ENCODE results near the gene PRR13.
"Not testable (repeated sequence)": the region's sequence is repeated elsewhere in the genome, so short reads cannot be mapped to it uniquely, and the experiment has no call there.

Gene PRR13

DNA sequence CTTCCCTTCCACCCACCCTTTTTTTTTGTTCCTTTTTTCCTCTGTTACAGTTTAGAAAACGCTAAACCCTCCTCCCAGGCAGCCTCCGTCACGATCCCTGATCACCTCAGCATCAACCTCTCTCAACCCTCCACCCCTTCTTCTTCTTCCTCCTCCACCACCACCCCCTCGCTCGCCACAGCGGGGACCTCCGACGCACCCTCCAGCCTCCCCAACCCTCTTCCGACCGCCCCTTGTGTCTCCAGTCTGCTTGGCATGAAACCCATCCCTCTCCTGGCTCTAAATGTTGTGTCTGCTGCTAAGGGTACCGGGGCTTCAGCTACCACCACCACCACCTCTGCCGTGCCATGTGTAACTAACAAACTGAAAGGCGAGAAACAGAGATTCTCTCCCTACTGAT lies 33.3 kb downstream of the PRR13 start:
- Histone ChIP-seq H3K36me3 (ENCODE audit: control insufficient read depth, insufficient read depth, low read length, severe bottlenecking) (peaks cover 94% of the 10 kb centered on the region), H3K9me3 (ENCODE audit: control insufficient read depth, low read length) (no peaks in the 10 kb centered on the region), H3K4me3 (ENCODE audit: low read length) (no peak overlapping the region), H3K9ac (ENCODE audit: low read length) (peak overlapping the region; percentile 30), H3K27me3 (replicated peaks; ENCODE audit: control insufficient read depth, insufficient read depth, low read length) (no peaks in the 10 kb centered on the region), H3K4me1 (ENCODE audit: control insufficient read depth, insufficient read depth, low read length) (peaks cover 75% of the 10 kb centered on the region)
- DNase-seq (ENCODE audit: low read depth): no peak

DNA sequence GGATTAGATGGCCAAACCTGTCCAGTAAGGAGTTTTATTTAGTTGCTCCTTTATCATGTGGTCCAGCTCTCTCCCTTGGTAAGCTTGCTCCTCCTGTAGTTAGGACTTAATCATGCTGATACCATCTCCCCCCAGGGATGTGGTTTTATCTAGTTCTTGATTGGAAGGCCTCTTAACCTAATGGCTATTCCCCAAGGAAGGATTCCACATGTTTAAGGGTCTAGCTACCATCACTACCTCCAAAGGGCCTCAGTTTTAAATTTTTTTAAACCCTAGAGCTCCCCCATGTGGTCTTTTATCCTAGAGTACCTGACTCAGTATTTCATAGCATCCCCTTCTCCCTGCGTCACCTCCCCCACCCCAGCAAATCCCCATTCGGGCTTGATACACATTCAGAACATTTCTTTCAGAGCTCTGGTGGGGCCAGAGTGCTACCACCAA lies 35.3 kb downstream of the PRR13 start:
- Histone ChIP-seq H3K9me3 (ENCODE audit: control insufficient read depth, low read length) (no peaks in the 10 kb centered on the region), H3K9ac (ENCODE audit: low read length) (peak overlapping the region; percentile 60), H3K4me3 (ENCODE audit: low read length) (no peak overlapping the region), H3K4me1 (ENCODE audit: control insufficient read depth, insufficient read depth, low read length) (peaks cover 84% of the 10 kb centered on the region), H3K36me3 (ENCODE audit: control insufficient read depth, insufficient read depth, low read length, severe bottlenecking) (peaks cover 87% of the 10 kb centered on the region), H3K27me3 (replicated peaks; ENCODE audit: control insufficient read depth, insufficient read depth, low read length) (no peaks in the 10 kb centered on the region)
- DNase-seq (ENCODE audit: low read depth): peak; percentile 54

GRCh38 chr12:53478865-53479264 lies 37.3 kb downstream of the PRR13 start:
- no peak overlapping the region for H3K4me3 ChIP-seq (ENCODE audit: low read length)
- H3K27me3 ChIP-seq (replicated peaks; ENCODE audit: control insufficient read depth, insufficient read depth, low read length): no peaks in the 10 kb centered on the region
- H3K9me3 ChIP-seq (ENCODE audit: control insufficient read depth, low read length): no peaks in the 10 kb centered on the region
- no peak for DNase-seq (ENCODE audit: low read depth)
- H3K36me3 ChIP-seq (ENCODE audit: control insufficient read depth, insufficient read depth, low read length, severe bottlenecking): peaks cover 86% of the 10 kb centered on the region
- peaks cover 68% of the 10 kb centered on the region for H3K4me1 ChIP-seq (ENCODE audit: control insufficient read depth, insufficient read depth, low read length)
- peak overlapping the region; percentile 29 for H3K9ac ChIP-seq (ENCODE audit: low read length)

DNA sequence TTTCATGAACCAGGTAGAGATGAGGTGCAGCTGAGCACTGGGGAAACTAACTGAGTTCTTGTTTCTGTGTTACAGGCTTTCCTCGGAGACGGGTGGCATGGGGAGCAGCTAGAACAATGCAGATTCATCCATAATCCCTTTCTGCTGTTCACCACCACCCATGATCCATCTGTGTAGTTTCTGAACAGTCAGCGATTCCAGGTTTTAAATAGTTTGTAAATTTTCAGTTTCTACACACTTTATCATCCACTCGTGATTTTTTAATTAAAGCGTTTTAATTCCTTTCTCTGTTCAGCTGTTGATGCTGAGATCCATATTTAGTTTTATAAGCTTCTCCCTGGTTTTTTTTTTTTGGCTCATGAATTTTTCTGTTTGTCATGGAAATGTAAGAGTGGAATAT lies 37.8 kb downstream of the PRR13 start:
- peaks cover 64% of the 10 kb centered on the region for H3K4me1 ChIP-seq (ENCODE audit: control insufficient read depth, insufficient read depth, low read length)
- no peaks in the 10 kb centered on the region for H3K9me3 ChIP-seq (ENCODE audit: control insufficient read depth, low read length)
- no peak for DNase-seq (ENCODE audit: low read depth)
- no peak overlapping the region for H3K4me3 ChIP-seq (ENCODE audit: low read length)
- no peaks in the 10 kb centered on the region for H3K27me3 ChIP-seq (replicated peaks; ENCODE audit: control insufficient read depth, insufficient read depth, low read length)
- peaks cover 82% of the 10 kb centered on the region for H3K36me3 ChIP-seq (ENCODE audit: control insufficient read depth, insufficient read depth, low read length, severe bottlenecking)
- no peak overlapping the region for H3K9ac ChIP-seq (ENCODE audit: low read length)

- H3K36me3 ChIP-seq (ENCODE audit: control insufficient read depth, insufficient read depth, low read length, severe bottlenecking): peaks cover 76% of the 10 kb centered on the region
These were observed 39.2 kb downstream of the PRR13 start for GRCh38 chr12:53480491-53481442.

DNA sequence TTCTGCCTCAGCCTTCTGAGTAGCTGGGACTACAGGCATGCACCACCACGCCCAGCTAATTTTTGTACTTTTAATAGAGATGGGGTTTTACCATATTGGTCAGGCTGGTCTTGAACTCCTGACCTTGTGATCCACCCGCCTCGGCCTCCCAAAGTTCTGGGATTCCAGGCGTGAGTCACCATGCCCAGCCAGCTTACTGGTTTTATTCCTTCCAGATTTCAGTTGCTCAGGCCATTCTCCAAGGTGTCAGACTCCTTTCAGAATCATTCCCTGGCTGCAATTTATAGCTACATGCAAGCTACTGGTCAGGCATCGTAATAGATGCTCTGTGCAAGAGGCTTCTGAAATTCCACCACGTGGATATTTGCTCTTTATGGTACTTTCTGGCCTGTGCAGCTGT lies 39.9 kb downstream of the PRR13 start:
- H3K36me3 ChIP-seq (ENCODE audit: control insufficient read depth, insufficient read depth, low read length, severe bottlenecking): peaks cover 75% of the 10 kb centered on the region
- not testable (repeated sequence) for H3K4me3 ChIP-seq (ENCODE audit: low read length); H3K9ac ChIP-seq (ENCODE audit: low read length); H3K9me3 ChIP-seq (ENCODE audit: control insufficient read depth, low read length); H3K27me3 ChIP-seq (replicated peaks; ENCODE audit: control insufficient read depth, insufficient read depth, low read length)
- H3K4me1 ChIP-seq (ENCODE audit: control insufficient read depth, insufficient read depth, low read length): peaks cover 46% of the 10 kb centered on the region
- DNase-seq (ENCODE audit: low read depth): peak; percentile 60

More at GRCh38 chr12:53480491-53481442, 39.2 kb downstream of the PRR13 start:
- H3K4me1 ChIP-seq (ENCODE audit: control insufficient read depth, insufficient read depth, low read length): peaks cover 53% of the 10 kb centered on the region
- no peaks in the 10 kb centered on the region for H3K27me3 ChIP-seq (replicated peaks; ENCODE audit: control insufficient read depth, insufficient read depth, low read length)
- DNase-seq (ENCODE audit: low read depth): peak; percentile 22
- H3K4me3 ChIP-seq (ENCODE audit: low read length): no peak overlapping the region
- no peaks in the 10 kb centered on the region for H3K9me3 ChIP-seq (ENCODE audit: control insufficient read depth, low read length)
- peak overlapping the region; percentile 52 for H3K9ac ChIP-seq (ENCODE audit: low read length)

DNA sequence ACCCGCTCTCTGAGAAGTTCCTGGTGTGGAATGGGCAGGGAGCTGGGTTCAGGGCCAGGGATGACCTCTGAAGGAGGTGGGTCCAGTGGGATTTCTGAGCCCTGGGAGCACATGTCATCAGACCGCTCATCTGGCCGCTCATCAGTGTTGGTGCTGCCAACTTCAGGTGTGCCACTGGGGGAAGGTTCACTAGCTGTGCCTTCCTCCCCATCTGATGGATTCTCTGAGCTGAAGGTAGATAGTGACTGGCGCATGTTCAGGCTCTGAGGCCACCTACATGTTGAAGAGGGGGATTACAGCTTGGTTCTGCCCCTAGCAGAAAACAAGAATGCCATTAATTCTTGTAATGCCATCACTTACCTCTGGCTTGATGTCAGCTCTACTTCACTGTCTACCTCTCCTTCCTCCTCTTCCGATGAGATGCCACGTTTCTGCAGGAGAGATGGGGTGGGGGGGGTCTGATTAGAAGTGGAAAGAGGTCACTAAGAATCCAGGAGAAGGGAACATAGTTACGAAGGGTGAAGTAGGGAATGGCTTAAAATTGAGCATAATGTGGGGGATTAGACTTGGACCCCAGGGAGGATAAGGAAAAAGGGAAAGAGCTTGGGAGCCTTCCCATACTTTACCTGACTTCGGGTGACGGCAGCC lies 40.5 kb downstream of the PRR13 start:
- H3K4me3 ChIP-seq (ENCODE audit: low read length): no peak overlapping the region
- peaks cover 40% of the 10 kb centered on the region for H3K4me1 ChIP-seq (ENCODE audit: control insufficient read depth, insufficient read depth, low read length)
- no peak for DNase-seq (ENCODE audit: low read depth)
- H3K27me3 ChIP-seq (replicated peaks; ENCODE audit: control insufficient read depth, insufficient read depth, low read length): no peaks in the 10 kb centered on the region
- H3K9me3 ChIP-seq (ENCODE audit: control insufficient read depth, low read length): no peaks in the 10 kb centered on the region
- H3K36me3 ChIP-seq (ENCODE audit: control insufficient read depth, insufficient read depth, low read length, severe bottlenecking): peaks cover 69% of the 10 kb centered on the region
- H3K9ac ChIP-seq (ENCODE audit: low read length): no peak overlapping the region

DNA sequence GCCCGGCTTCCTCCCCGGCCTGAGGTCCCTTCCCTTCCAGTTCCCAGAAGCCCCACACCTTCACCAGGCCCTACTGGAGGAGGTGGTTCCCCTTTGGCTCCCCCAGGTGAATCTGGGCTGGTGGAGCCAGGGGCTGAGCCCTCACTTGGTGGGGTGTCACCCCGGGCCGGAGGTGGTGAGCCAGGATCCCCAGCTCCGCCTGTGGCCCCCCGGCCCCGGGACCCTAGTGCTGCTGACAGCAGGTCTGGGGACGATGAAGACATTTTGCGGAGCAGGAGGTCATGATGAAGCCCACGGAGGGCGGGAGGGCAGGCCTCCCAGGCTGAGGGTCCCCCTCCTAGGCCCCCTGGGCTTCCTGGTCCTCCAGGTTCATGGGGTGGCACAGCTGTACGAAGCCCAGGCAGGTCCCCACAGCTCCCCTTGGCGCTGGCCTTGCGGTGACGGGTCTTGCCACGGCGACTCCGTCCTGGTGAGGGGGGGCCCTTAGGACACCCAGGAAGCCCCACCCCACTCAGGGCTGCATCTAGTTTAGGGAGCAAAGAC lies 41.2 kb downstream of the PRR13 start:
- H3K4me1 ChIP-seq (ENCODE audit: control insufficient read depth, insufficient read depth, low read length): peaks cover 37% of the 10 kb centered on the region
- H3K36me3 ChIP-seq (ENCODE audit: control insufficient read depth, insufficient read depth, low read length, severe bottlenecking): peaks cover 64% of the 10 kb centered on the region
- H3K27me3 ChIP-seq (replicated peaks; ENCODE audit: control insufficient read depth, insufficient read depth, low read length): no peaks in the 10 kb centered on the region
- no peak overlapping the region for H3K4me3 ChIP-seq (ENCODE audit: low read length)
- DNase-seq (ENCODE audit: low read depth): no peak
- H3K9ac ChIP-seq (ENCODE audit: low read length): no peak overlapping the region
- no peaks in the 10 kb centered on the region for H3K9me3 ChIP-seq (ENCODE audit: control insufficient read depth, low read length)

DNA sequence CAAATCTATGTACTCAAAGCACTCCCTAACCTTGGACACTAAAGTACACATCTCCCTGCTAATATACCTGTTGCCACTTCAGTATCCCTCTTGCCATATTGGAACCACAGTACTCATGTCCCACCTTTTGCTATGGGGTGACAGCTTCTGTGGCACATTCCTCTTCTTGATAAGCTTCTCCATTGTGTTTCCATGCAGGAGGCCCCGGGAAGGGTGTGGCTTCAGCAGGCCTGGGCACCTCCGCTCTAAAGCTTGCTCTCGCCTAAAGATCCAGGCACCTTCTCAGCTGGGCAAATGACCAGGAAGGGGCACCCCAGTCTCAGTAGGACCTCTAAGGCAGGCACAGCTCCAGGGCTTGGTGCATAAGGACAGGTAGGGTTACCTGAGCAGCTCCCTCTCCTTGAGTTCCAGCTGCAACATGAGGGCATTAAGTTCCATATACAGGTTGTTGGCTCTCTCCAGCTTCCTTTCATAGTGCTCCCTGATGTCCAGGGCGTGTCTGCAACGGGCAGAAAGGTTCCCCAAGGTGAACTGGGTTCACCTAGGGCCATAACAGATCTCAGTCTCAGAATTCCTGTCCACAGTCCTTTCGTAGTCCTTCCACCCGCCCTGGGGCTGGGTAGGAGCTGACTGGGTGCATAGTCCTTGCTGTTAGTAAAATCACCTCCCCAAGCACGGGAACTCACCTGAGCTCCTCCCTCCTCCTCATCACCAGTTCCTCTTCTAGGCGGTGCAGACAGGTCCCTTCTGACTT lies 41.9 kb downstream of the PRR13 start:
- no peak overlapping the region for H3K4me3 ChIP-seq (ENCODE audit: low read length)
- H3K9me3 ChIP-seq (ENCODE audit: control insufficient read depth, low read length): no peaks in the 10 kb centered on the region
- peaks cover 29% of the 10 kb centered on the region for H3K4me1 ChIP-seq (ENCODE audit: control insufficient read depth, insufficient read depth, low read length)
- H3K27me3 ChIP-seq (replicated peaks; ENCODE audit: control insufficient read depth, insufficient read depth, low read length): no peaks in the 10 kb centered on the region
- H3K9ac ChIP-seq (ENCODE audit: low read length): no peak overlapping the region
- H3K36me3 ChIP-seq (ENCODE audit: control insufficient read depth, insufficient read depth, low read length, severe bottlenecking): peaks cover 59% of the 10 kb centered on the region
- no peak for DNase-seq (ENCODE audit: low read depth)

DNA sequence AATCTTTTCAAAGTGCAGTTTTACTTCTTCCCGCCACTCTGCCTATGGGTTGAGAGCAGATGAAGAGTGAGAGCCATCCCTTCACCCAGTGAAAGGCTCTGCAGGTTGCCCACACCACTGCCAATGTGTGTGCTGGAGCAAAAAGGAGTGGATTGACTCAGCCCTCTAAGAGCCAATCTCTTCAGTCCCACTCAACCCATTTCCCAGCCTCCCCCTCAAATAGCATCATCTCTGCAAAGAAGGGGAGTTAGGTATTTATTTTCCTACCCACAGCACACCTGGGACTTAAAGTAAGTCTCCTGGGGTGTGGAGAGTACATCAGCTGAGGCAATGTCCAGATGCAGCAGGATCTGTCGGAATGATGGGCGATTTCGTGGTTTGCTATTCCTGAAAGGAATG lies 42.4 kb downstream of the PRR13 start:
- no peak for DNase-seq (ENCODE audit: low read depth)
- Histone ChIP-seq H3K4me3 (ENCODE audit: low read length) (no peak overlapping the region), H3K9me3 (ENCODE audit: control insufficient read depth, low read length) (no peaks in the 10 kb centered on the region), H3K36me3 (ENCODE audit: control insufficient read depth, insufficient read depth, low read length, severe bottlenecking) (peaks cover 53% of the 10 kb centered on the region), H3K27me3 (replicated peaks; ENCODE audit: control insufficient read depth, insufficient read depth, low read length) (no peaks in the 10 kb centered on the region), H3K4me1 (ENCODE audit: control insufficient read depth, insufficient read depth, low read length) (peaks cover 24% of the 10 kb centered on the region), H3K9ac (ENCODE audit: low read length) (no peak overlapping the region)

Data from adipocyte (in vitro differentiated cells).